ENCODE measurements around the gene P2RY4.
"Not testable (repeated sequence)": the region's sequence is repeated elsewhere in the genome, so short reads cannot be mapped to it uniquely, and the experiment has no call there.

The P2RY4 gene

GRCh38 chrX:70260104-70260503 is at the start of gene P2RY4:
Gene P2RY4, minus strand, starts transcription at chrX:70260204. Its CDS starts 580 bp downstream, at chrX:70259624.
- no peak for DNase-seq

GRCh38 chrX:70301716-70302115 is 41.7 kb upstream of the P2RY4 start:
- DNase-seq: no peak

- DNase-seq: peak; percentile 26
These were observed 33.6 kb upstream of the P2RY4 start for GRCh38 chrX:70293621-70294020.

GRCh38 chrX:70292788-70293187 is 32.8 kb upstream of the P2RY4 start:
- DNase-seq: no peak

GRCh38 chrX:70289793-70290770 is 30.1 kb upstream of the P2RY4 start, which contains the start of the genes KIF4A and PDZD11:
Gene KIF4A, plus strand, starts transcription at chrX:70290104. Its CDS starts 355 bp downstream, at chrX:70290459.
Gene PDZD11, minus strand, starts transcription at chrX:70289927. Its CDS starts 586 bp downstream, at chrX:70289341.
- DNase-seq: peak; percentile 83

- DNase-seq: peak; percentile 18
These were observed 29.3 kb upstream of the P2RY4 start for GRCh38 chrX:70289168-70289792.

GRCh38 chrX:70281951-70282350 is 21.9 kb upstream of the P2RY4 start, which contains the start of gene RAB41:
Gene RAB41, plus strand, starts transcription at chrX:70282172. Its CDS starts 46 bp downstream, at chrX:70282218.
- DNase-seq: no peak

GRCh38 chrX:70280573-70280972 is 20.6 kb upstream of the P2RY4 start:
- DNase-seq: no peak

GRCh38 chrX:70279081-70279480 is 19.1 kb upstream of the P2RY4 start:
- DNase-seq: no peak

- not testable (repeated sequence) for DNase-seq
These were observed 14.0 kb upstream of the P2RY4 start for GRCh38 chrX:70274029-70274428.

GRCh38 chrX:70268034-70268433 is 8.0 kb upstream of the P2RY4 start, which contains the start of gene ARR3:
Gene ARR3, plus strand, starts transcription at chrX:70268334. Its CDS starts 1,052 bp downstream, at chrX:70269386.
- no peak for DNase-seq

GRCh38 chrX:70264784-70265183 is 4.8 kb upstream of the P2RY4 start:
- no peak for DNase-seq

- DNase-seq: peak; percentile 36
These were observed 3.1 kb upstream of the P2RY4 start for GRCh38 chrX:70262952-70263567.

GRCh38 chrX:70257423-70258288 is 2.3 kb downstream of the P2RY4 start:
- DNase-seq: no peak

- no peak for DNase-seq
These were observed 4.6 kb downstream of the P2RY4 start for GRCh38 chrX:70255452-70255851.

GRCh38 chrX:70254909-70255308 is 5.1 kb downstream of the P2RY4 start:
- DNase-seq: no peak

GRCh38 chrX:70254063-70254400 is 6.0 kb downstream of the P2RY4 start:
- peak; percentile 5 for DNase-seq

- peak; percentile 5 for DNase-seq
These were observed 6.5 kb downstream of the P2RY4 start for GRCh38 chrX:70253377-70254062.

- no peak for DNase-seq
These were observed 7.5 kb downstream of the P2RY4 start for GRCh38 chrX:70252491-70252890.

- no peak for DNase-seq
These were observed 12.8 kb downstream of the P2RY4 start for GRCh38 chrX:70247252-70247651.

- no peak for DNase-seq
These were observed 15.1 kb downstream of the P2RY4 start for GRCh38 chrX:70244881-70245280.

GRCh38 chrX:70243601-70244000 is 16.4 kb downstream of the P2RY4 start:
- peak; percentile 19 for DNase-seq

Data from EL (cell line).